Measurements from ENCODE around the gene TRIM37. TPM values are rescaled to one million over a fixed set of nuclear protein-coding genes. Genes with fewer than 3 reads are reported as not detected.
"Not testable (repeated sequence)": the region's sequence is repeated elsewhere in the genome, so short reads cannot be mapped to it uniquely, and the experiment has no call there.

TRIM37 gene
- total RNA-seq, 1 donor from 2014 or later, result 26.5 TPM

GRCh38 chr17:59138339-59138738 lies 31.7 kb upstream of the TRIM37 start:
- intact Hi-C loops (cut with micrococcal nuclease); H3K4me1 Mint-ChIP-seq; H3K36me3 Mint-ChIP-seq (ENCODE audit: low read depth); H3K27ac Mint-ChIP-seq; H3K27me3 Mint-ChIP-seq; H3K4me3 Mint-ChIP-seq; H3K9me3 Mint-ChIP-seq: not testable (repeated sequence)
- DNase-seq, result peak; percentile 31

GRCh38 chr17:59131131-59131530 lies 24.5 kb upstream of the TRIM37 start:
- H3K4me3 Mint-ChIP-seq, result no peak overlapping the region
- intact Hi-C loops (cut with micrococcal nuclease), result no loop called here

GRCh38 chr17:59129814-59130213 lies 23.1 kb upstream of the TRIM37 start:
- no peak for DNase-seq
- intact Hi-C loops (cut with micrococcal nuclease), result no loop called here
- no peaks in the 10 kb centered on the region for H3K9me3 Mint-ChIP-seq
- H3K36me3 Mint-ChIP-seq (ENCODE audit: low read depth), result peaks cover 23% of the 10 kb centered on the region
- H3K4me3 Mint-ChIP-seq, result no peak overlapping the region
- no peaks in the 10 kb centered on the region for H3K27me3 Mint-ChIP-seq
- peaks cover 14% of the 10 kb centered on the region for H3K4me1 Mint-ChIP-seq
- no peak overlapping the region for H3K27ac Mint-ChIP-seq

More at GRCh38 chr17:59131131-59131530, 24.5 kb upstream of the TRIM37 start:
- peaks cover 21% of the 10 kb centered on the region for H3K36me3 Mint-ChIP-seq (ENCODE audit: low read depth)
- no peak for DNase-seq
- H3K4me1 Mint-ChIP-seq, result peaks cover 14% of the 10 kb centered on the region
- no peaks in the 10 kb centered on the region for H3K9me3 Mint-ChIP-seq
- H3K27me3 Mint-ChIP-seq, result no peaks in the 10 kb centered on the region
- no peak overlapping the region for H3K27ac Mint-ChIP-seq

GRCh38 chr17:59126809-59127417 lies 20.2 kb upstream of the TRIM37 start:
- peaks cover 12% of the 10 kb centered on the region for H3K4me1 Mint-ChIP-seq
- H3K27ac Mint-ChIP-seq, result peak overlapping the region; percentile 60
- peaks cover 32% of the 10 kb centered on the region for H3K36me3 Mint-ChIP-seq (ENCODE audit: low read depth)
- intact Hi-C loops (cut with micrococcal nuclease), result no loop called here
- DNase-seq, result no peak
- no peaks in the 10 kb centered on the region for H3K9me3 Mint-ChIP-seq
- H3K4me3 Mint-ChIP-seq, result no peak overlapping the region
- no peaks in the 10 kb centered on the region for H3K27me3 Mint-ChIP-seq

- H3K27me3 Mint-ChIP-seq, result no peaks in the 10 kb centered on the region
- peak overlapping the region; percentile 17 for H3K27ac Mint-ChIP-seq
- peaks cover 12% of the 10 kb centered on the region for H3K4me1 Mint-ChIP-seq
- H3K36me3 Mint-ChIP-seq (ENCODE audit: low read depth), result peaks cover 34% of the 10 kb centered on the region
- H3K9me3 Mint-ChIP-seq, result no peaks in the 10 kb centered on the region
- peak; percentile 32 for DNase-seq
- intact Hi-C loops (cut with micrococcal nuclease), result no loop called here
- no peak overlapping the region for H3K4me3 Mint-ChIP-seq
Observed at GRCh38 chr17:59124665-59125064, 18.0 kb upstream of the TRIM37 start.

- intact Hi-C loops (cut with micrococcal nuclease), result no loop called here
- peaks cover 34% of the 10 kb centered on the region for H3K36me3 Mint-ChIP-seq (ENCODE audit: low read depth)
- DNase-seq, result peak; percentile 45
Observed at GRCh38 chr17:59121901-59122480, 15.3 kb upstream of the TRIM37 start.

GRCh38 chr17:59115474-59115873 lies 8.8 kb upstream of the TRIM37 start:
- Mint-ChIP-seq H3K9me3 (no peaks in the 10 kb centered on the region), H3K27me3 (no peaks in the 10 kb centered on the region), H3K36me3 (ENCODE audit: low read depth) (peaks cover 31% of the 10 kb centered on the region), H3K4me3 (no peak overlapping the region), H3K27ac (no peak overlapping the region), H3K4me1 (peaks cover 9% of the 10 kb centered on the region)
- intact Hi-C loops (cut with micrococcal nuclease), result no loop called here
- DNase-seq, result peak; percentile 50

More at GRCh38 chr17:59121901-59122480, 15.3 kb upstream of the TRIM37 start:
- no peak overlapping the region for H3K27ac Mint-ChIP-seq
- H3K4me1 Mint-ChIP-seq, result peaks cover 10% of the 10 kb centered on the region
- no peak overlapping the region for H3K4me3 Mint-ChIP-seq
- no peaks in the 10 kb centered on the region for H3K9me3 Mint-ChIP-seq
- H3K27me3 Mint-ChIP-seq, result no peaks in the 10 kb centered on the region

- H3K9me3 Mint-ChIP-seq, result no peaks in the 10 kb centered on the region
- no peak for DNase-seq
- H3K27ac Mint-ChIP-seq, result no peak overlapping the region
- intact Hi-C loops (cut with micrococcal nuclease), result no loop called here
- peaks cover 2% of the 10 kb centered on the region for H3K27me3 Mint-ChIP-seq
- H3K36me3 Mint-ChIP-seq (ENCODE audit: low read depth), result peaks cover 34% of the 10 kb centered on the region
- H3K4me1 Mint-ChIP-seq, result peaks cover 24% of the 10 kb centered on the region
- H3K4me3 Mint-ChIP-seq, result no peak overlapping the region
Observed at GRCh38 chr17:59111539-59111938, 4.9 kb upstream of the TRIM37 start.

- Mint-ChIP-seq H3K36me3 (ENCODE audit: low read depth) (peaks cover 34% of the 10 kb centered on the region), H3K27me3 (peaks cover 2% of the 10 kb centered on the region), H3K27ac (no peak overlapping the region), H3K4me1 (peaks cover 25% of the 10 kb centered on the region), H3K4me3 (no peak overlapping the region), H3K9me3 (no peaks in the 10 kb centered on the region)
- intact Hi-C loops (cut with micrococcal nuclease), result no loop called here
- DNase-seq, result no peak
Observed at GRCh38 chr17:59110973-59111372, 4.3 kb upstream of the TRIM37 start.

GRCh38 chr17:59108400-59109102 lies 1.9 kb upstream of the TRIM37 start:
- H3K4me3 Mint-ChIP-seq, result peak overlapping the region; percentile 52
- peaks cover 29% of the 10 kb centered on the region for H3K36me3 Mint-ChIP-seq (ENCODE audit: low read depth)
- intact Hi-C loops (cut with micrococcal nuclease), result no loop called here
- H3K9me3 Mint-ChIP-seq, result no peaks in the 10 kb centered on the region
- peak; percentile 55 for DNase-seq
- H3K27ac Mint-ChIP-seq, result peak overlapping the region; percentile 37
- peaks cover 2% of the 10 kb centered on the region for H3K27me3 Mint-ChIP-seq
- H3K4me1 Mint-ChIP-seq, result peaks cover 43% of the 10 kb centered on the region

- H3K27ac Mint-ChIP-seq, result peak overlapping the region; percentile 97
- H3K36me3 Mint-ChIP-seq (ENCODE audit: low read depth), result peaks cover 35% of the 10 kb centered on the region
- peak overlapping the region; percentile 96 for H3K4me3 Mint-ChIP-seq
- no peak for DNase-seq
- H3K4me1 Mint-ChIP-seq, result peaks cover 43% of the 10 kb centered on the region
- peaks cover 2% of the 10 kb centered on the region for H3K27me3 Mint-ChIP-seq
- intact Hi-C loops (cut with micrococcal nuclease), result no loop called here
- H3K9me3 Mint-ChIP-seq, result no peaks in the 10 kb centered on the region
Observed at GRCh38 chr17:59107306-59107670, 608 bp upstream of the TRIM37 start.

- Mint-ChIP-seq H3K27ac (peak overlapping the region; percentile 97), H3K4me1 (peaks cover 42% of the 10 kb centered on the region), H3K9me3 (no peaks in the 10 kb centered on the region), H3K4me3 (peak overlapping the region; percentile 96), H3K36me3 (ENCODE audit: low read depth) (peaks cover 36% of the 10 kb centered on the region), H3K27me3 (peaks cover 2% of the 10 kb centered on the region)
- DNase-seq, result peak; percentile 90
- intact Hi-C loops (cut with micrococcal nuclease), result loop anchor here (1.0 kb wide), 3 partner anchors 49 to 588 kb away; partner anchors contain the start of genes PRR11 and SKA2
Observed at GRCh38 chr17:59105852-59106462, 723 bp downstream of the TRIM37 start.

GRCh38 chr17:59101178-59101577 lies 5.5 kb downstream of the TRIM37 start:
- Mint-ChIP-seq H3K27ac (no peak overlapping the region), H3K4me3 (no peak overlapping the region), H3K4me1 (peaks cover 37% of the 10 kb centered on the region), H3K36me3 (ENCODE audit: low read depth) (peaks cover 46% of the 10 kb centered on the region), H3K9me3 (no peaks in the 10 kb centered on the region), H3K27me3 (no peaks in the 10 kb centered on the region)
- intact Hi-C loops (cut with micrococcal nuclease), result no loop called here
- no peak for DNase-seq

- no peaks in the 10 kb centered on the region for H3K9me3 Mint-ChIP-seq
- no peak overlapping the region for H3K4me3 Mint-ChIP-seq
- intact Hi-C loops (cut with micrococcal nuclease), result no loop called here
- H3K27ac Mint-ChIP-seq, result no peak overlapping the region
- H3K4me1 Mint-ChIP-seq, result peaks cover 26% of the 10 kb centered on the region
- H3K36me3 Mint-ChIP-seq (ENCODE audit: low read depth), result peaks cover 46% of the 10 kb centered on the region
- H3K27me3 Mint-ChIP-seq, result no peaks in the 10 kb centered on the region
- DNase-seq, result no peak
Observed at GRCh38 chr17:59097876-59098275, 8.8 kb downstream of the TRIM37 start.
